SK-N-SH (cell line): Measurements from ENCODE around the gene ZC3H4. TPM values are rescaled to one million over a fixed set of nuclear protein-coding genes. Genes with fewer than 3 reads are reported as not detected.

Source experiments
- CTCF ChIA-PET: fragments of 300-600, 350-600 bp; formaldehyde crosslinking; extraction: SDS; loops from one replicate; lab custom pipeline; 2021; lab: Yijun Ruan, JAX
- POLR2A ChIA-PET: fragments of 350-600 bp; sonication (Branson Sonifier 250); formaldehyde crosslinking; extraction: SDS; loops from one replicate; lab custom pipeline; 2020; ENCODE audit warnings: antibody characterized with exemption, inconsistent platforms; lab: Yijun Ruan, JAX
- DNase-seq: peaks from one replicate; pipeline ENCODE4 v3.0.0; 2012
- H2AFZ ChIP-seq: fragments of 200-600 bp; sonication (generic); 2 replicates; pipeline ENCODE4 v1.8.1; 2016; ENCODE audit warnings: antibody characterized with exemption, mild to moderate bottlenecking, low read depth
- H3F3A ChIP-seq: fragments of 200-600 bp; sonication (generic); replicated peaks from 2 replicates; pipeline ENCODE3; 2016; ENCODE audit warnings: antibody characterized with exemption, mild to moderate bottlenecking; ENCODE audit not compliant: insufficient read depth
- H3K27ac ChIP-seq, 2 experiments: fragments of 200-500 bp in 1 of 2; fragments of 200-600 bp in 1 of 2; sonication (Bioruptor generic) in 1 of 2; sonication (generic), shearing (Covaris generic) in 1 of 2; 2 replicates each; pipeline versions ENCODE4 v1.5.1 to v1.6.1; 2014 to 2016; ENCODE audit warnings: low read depth in 2 of 2, inconsistent platforms in 1 of 2, low read length in 1 of 2, mild to moderate bottlenecking in 1 of 2, mixed read lengths in 1 of 2
- H3K27me3 ChIP-seq: fragments of 200-600 bp; sonication (generic), shearing (Covaris generic); 2 replicates; pipeline ENCODE4 v1.6.1; 2016; ENCODE audit warnings: mixed run types; ENCODE audit not compliant: insufficient read depth
- H3K36me3 ChIP-seq, 2 experiments: fragments of 200-500 bp in 1 of 2; fragments of 200-600 bp in 1 of 2; sonication (Bioruptor generic) in 1 of 2; sonication (generic) in 1 of 2; replicated peaks in 1 of 2; 2 replicates each; pipeline versions ENCODE3 to v1.5.1; 2014 to 2016; ENCODE audit warnings: low read length in 1 of 2, mild to moderate bottlenecking in 1 of 2; ENCODE audit not compliant: insufficient read depth in 2 of 2, control insufficient read depth in 1 of 2
- H3K4me1 ChIP-seq, 2 experiments: fragments of 200-500 bp in 1 of 2; fragments of 200-600 bp in 1 of 2; sonication (Bioruptor generic) in 1 of 2; sonication (generic), shearing (Covaris generic) in 1 of 2; 2 replicates each; pipeline versions ENCODE4 v1.5.1 to v1.6.1; 2014 to 2016; ENCODE audit warnings: low read depth in 1 of 2, low read length in 1 of 2, mixed run types in 1 of 2; ENCODE audit not compliant: insufficient read depth in 2 of 2, control insufficient read depth in 1 of 2
- H3K4me2 ChIP-seq: fragments of 200-600 bp; sonication (generic), shearing (Covaris generic); 2 replicates; pipeline ENCODE4 v1.6.1; 2017; ENCODE audit warnings: mixed run types
- H3K4me3 ChIP-seq, 2 experiments: fragments of 200-500 bp in 1 of 2; fragments of 200-600 bp in 1 of 2; sonication (Bioruptor generic) in 1 of 2; sonication (generic), shearing (Covaris generic) in 1 of 2; 2 replicates each; pipeline versions ENCODE4 v1.5.1 to v1.8.1; 2014 to 2016; ENCODE audit warnings: low read depth in 2 of 2, inconsistent platforms in 1 of 2, low read length in 1 of 2, mild to moderate bottlenecking in 1 of 2, mixed read lengths in 1 of 2, moderate library complexity in 1 of 2
- H3K79me2 ChIP-seq: fragments of 200-600 bp; sonication (generic); 2 replicates; pipeline ENCODE4 v1.8.1; 2017; ENCODE audit warnings: mild to moderate bottlenecking; ENCODE audit not compliant: insufficient read depth
- H3K9ac ChIP-seq: fragments of 200-600 bp; sonication (generic); 2 replicates; pipeline ENCODE4 v1.6.1; 2017; ENCODE audit warnings: mixed run types
- H3K9me2 ChIP-seq: fragments of 200-600 bp; sonication (generic); 2 replicates; pipeline ENCODE4 v1.6.1; 2017; ENCODE audit warnings: mixed run types
- H3K9me3 ChIP-seq: fragments of 200-600 bp; sonication (generic); 2 replicates; pipeline ENCODE4 v1.6.1; 2017; ENCODE audit warnings: mixed run types, mild to moderate bottlenecking, moderate library complexity
- H4K20me1 ChIP-seq: fragments of 200-600 bp; sonication (generic); 2 replicates; pipeline ENCODE4 v1.6.1; 2017; ENCODE audit warnings: mild to moderate bottlenecking, mixed run types; ENCODE audit not compliant: insufficient read depth
- CHD2 ChIP-seq: fragments of 150-350 bp; IDR thresholded peaks from 2 replicates; pipeline ENCODE4 v1.6.1; 2018; ENCODE audit warnings: low read length; ENCODE audit not compliant: partially characterized antibody
- EP300 ChIP-seq, 2 experiments: IDR thresholded peaks; 2 replicates each; pipeline versions ENCODE4 v1.4.0 to v1.6.1; 2012; ENCODE audit warnings: borderline replicate concordance in 1 of 2, low read depth in 1 of 2, low read length in 1 of 2
- GABPA ChIP-seq: IDR thresholded peaks from 2 replicates; pipeline ENCODE4 v1.4.0; 2012; ENCODE audit warnings: low read depth, mild to moderate bottlenecking
- MEF2A ChIP-seq: IDR thresholded peaks from 2 replicates; pipeline ENCODE4 v1.4.0; 2012; ENCODE audit warnings: low read depth, borderline replicate concordance
- RCOR1 ChIP-seq: fragments of 150-350 bp; IDR thresholded peaks from 2 replicates; pipeline ENCODE4 v1.6.1; 2017; ENCODE audit warnings: antibody characterized with exemption, low read length
- RXRA ChIP-seq: IDR thresholded peaks from 2 replicates; pipeline ENCODE4 v1.4.0; 2012; ENCODE audit warnings: low read depth, mild to moderate bottlenecking, borderline replicate concordance
- TAF1 ChIP-seq: IDR thresholded peaks from 2 replicates; pipeline ENCODE4 v1.6.1; 2012; ENCODE audit warnings: low read depth, mild to moderate bottlenecking, low read length, moderate library complexity, borderline replicate concordance
- TEAD4 ChIP-seq: IDR thresholded peaks from 2 replicates; pipeline ENCODE4 v1.4.0; 2012; ENCODE audit warnings: mild to moderate bottlenecking, borderline replicate concordance; ENCODE audit not compliant: insufficient read depth
- USF2 ChIP-seq: fragments of 150-350 bp; IDR thresholded peaks from 2 replicates; pipeline ENCODE4 v1.6.1; 2017; ENCODE audit warnings: antibody characterized with exemption, low read length, low read depth, borderline replicate concordance
- WGBS: methylation state at CpG from one replicate; pipeline ENCODE4 v1.1.6; 2017; ENCODE audit warnings: low lambda C conversion rate; 5-methylcytosine and 5-hydroxymethylcytosine counted together
- polyA plus RNA-seq, 3 experiments: library from polyadenylated mRNA; depleted of rRNA; stranded (reverse); fragments of >200 nt; gene quantifications; 2 replicates each; pipeline ENCODE4 v1.2.3, GENCODE V29; 2012

The ZC3H4 gene
- polyA plus RNA-seq, 1 of the 3 experiments (the other 2 are of a cell fraction) = 7.6 TPM

- CTCF ChIA-PET = interaction anchor here (0.8 to 8.7 kb wide), 7 partner anchors 8 to 88 kb away, joined by 3 to 84 read pairs (median 3); no protein-coding TSS in a partner anchor
- DNase-seq = no peak
- H2AFZ ChIP-seq = no peak overlapping the region
These were observed 44.1 kb upstream of the ZC3H4 start for GRCh38 chr19:47157431-47158321.

GRCh38 chr19:47156861-47157430 is 43.4 kb upstream of the ZC3H4 start:
- H3K27ac ChIP-seq = peak overlapping the region; percentile 51 to 52; a peak in 2 of 4 replicates

More at GRCh38 chr19:47157431-47158321, 44.1 kb upstream of the ZC3H4 start:
- H4K20me1 ChIP-seq = peaks cover 8% of the 10 kb centered on the region; the same call in 1 of the 2 replicates
- no peaks in the 10 kb centered on the region for H3K9me3 ChIP-seq
- peaks cover 11 to 19% of the 10 kb centered on the region in 2 experiments for H3K4me1 ChIP-seq
- no peaks in the 10 kb centered on the region for H3K27me3 ChIP-seq
- POLR2A ChIA-PET = no interaction called here
- no peak overlapping the region for H3K4me3 ChIP-seq
- TF ChIP-seq TEAD4 = no peak
- no peak for TF ChIP-seq EP300 (IDR thresholded peaks at IDR 0.05; ENCODE audit: borderline replicate concordance in 1 of 2, low read depth in 1 of 2, low read length in 1 of 2)
- 0 out of 2 replicates have a peak, but pooled peaks have one; percentile 33 for TF ChIP-seq GABPA
- TF ChIP-seq TAF1 = no peak
- TF ChIP-seq, all 33 proteins: peak for 1
- H3K27ac ChIP-seq = peak overlapping the region; percentile 51 to 52; a peak in 3 of 4 replicates
- H3F3A ChIP-seq = peaks cover 31% of the 10 kb centered on the region
- H3K9me2 ChIP-seq = no peaks in the 10 kb centered on the region
- H3K79me2 ChIP-seq = peaks cover 87% of the 10 kb centered on the region
- 0 out of 2 replicates have a peak overlapping the region, but pooled peaks have one; percentile 18 for H3K9ac ChIP-seq
- WGBS = 85% methylated on average over 6 of the region's 10 CpGs
- peak overlapping the region; percentile 37; the same call in 1 of the 2 replicates for H3K4me2 ChIP-seq
- peaks cover 41 to 43% of the 10 kb centered on the region in 2 experiments for H3K36me3 ChIP-seq

More at GRCh38 chr19:47156861-47157430, 43.4 kb upstream of the ZC3H4 start:
- TF ChIP-seq USF2 = no peak
- no peak for TF ChIP-seq CHD2
- TF ChIP-seq GABPA = no peak
- TF ChIP-seq MEF2A = no peak
- TF ChIP-seq RCOR1 = no peak
- TF ChIP-seq RXRA = no peak
- Histone ChIP-seq H4K20me1 (peaks cover 8% of the 10 kb centered on the region; the same call in 1 of the 2 replicates), H3K9me3 (no peaks in the 10 kb centered on the region), H3K4me1 (peaks cover 6 to 19% of the 10 kb centered on the region in 2 experiments), H3K4me3 (no peak overlapping the region), H3K79me2 (peaks cover 87% of the 10 kb centered on the region), H3F3A (peaks cover 31% of the 10 kb centered on the region), H3K4me2 (no peak overlapping the region), H3K9ac (no peak overlapping the region), H3K36me3 (peaks cover 42 to 44% of the 10 kb centered on the region in 2 experiments), H3K27me3 (no peaks in the 10 kb centered on the region), H2AFZ (no peak overlapping the region), H3K9me2 (no peaks in the 10 kb centered on the region)
- DNase-seq = no peak
- CTCF ChIA-PET = interaction anchor here (0.8 to 8.7 kb wide), 6 partner anchors 9 to 89 kb away, joined by 3 to 84 read pairs (median 3); no protein-coding TSS in a partner anchor
- WGBS = 98% methylated on average over 7 of the region's 7 CpGs
- POLR2A ChIA-PET = no interaction called here
